IMR-90 (cell line): Measurements from ENCODE around the gene RASSF8. TPM values are rescaled to one million over a fixed set of nuclear protein-coding genes. Genes with fewer than 3 reads are reported as not detected.

Experiments used
- ATAC-seq: fragments of 200-7000 bp; cut with Tn5 transposase; 2 replicates; pipeline ENCODE4 v1.9.1; 2020; ENCODE audit warnings: low read depth, mild to moderate bottlenecking, moderate library complexity
- Bru-seq: library from RNA; stranded (reverse); fragments of 400-500 nt; gene quantifications from one replicate; lab custom pipeline; 2021; lab: Mats Ljungman, UMichigan
- BruChase-seq, 2 experiments: library from RNA; stranded (reverse); fragments of 400-500 nt; gene quantifications; one replicate each; lab custom pipeline; 2021; lab: Mats Ljungman, UMichigan
- BruUV-seq: library from RNA; stranded (reverse); fragments of 400-500 nt; replicated peaks from 2 replicates; lab custom pipeline; 2021; lab: Mats Ljungman, UMichigan
- CTCF ChIA-PET: fragments of 300-600 bp; formaldehyde crosslinking; extraction: SDS; loops from one replicate; lab custom pipeline; 2021; ENCODE audit warnings: antibody characterized with exemption; lab: Yijun Ruan, JAX
- POLR2A ChIA-PET: fragments of 300-600 bp; sonication (Branson Sonifier 250); formaldehyde crosslinking; loops from one replicate; lab custom pipeline; 2022; ENCODE audit warnings: antibody characterized with exemption; ENCODE audit not compliant: unreplicated experiment; lab: Charles Lee
- DNase-seq: peaks from one replicate; pipeline ENCODE4 v3.0.0; 2013
- H2AFZ ChIP-seq: replicated peaks from 2 replicates; pipeline ENCODE3; 2013; ENCODE audit warnings: low read length, mild to moderate bottlenecking; ENCODE audit not compliant: poor library complexity
- H2AK5ac ChIP-seq: 2 replicates; pipeline ENCODE4 v1.6.1; 2013; ENCODE audit warnings: low read depth, low read length, inconsistent platforms
- H2AK9ac ChIP-seq: replicated peaks from 2 replicates; pipeline ENCODE3; 2013; ENCODE audit warnings: mild to moderate bottlenecking, low read depth, low read length, moderate library complexity; ENCODE audit not compliant: poor library complexity
- H2BK120ac ChIP-seq: 2 replicates; pipeline ENCODE4 v1.6.1; 2013; ENCODE audit warnings: low read depth, low read length, inconsistent platforms
- H2BK15ac ChIP-seq: 3 replicates; pipeline ENCODE4 v1.6.1; 2013; ENCODE audit warnings: low read depth, low read length, inconsistent platforms
- H2BK20ac ChIP-seq: 2 replicates; pipeline ENCODE4 v1.6.1; 2013; ENCODE audit warnings: low read depth, mild to moderate bottlenecking, inconsistent platforms, low read length, moderate library complexity
- H2BK5ac ChIP-seq: 2 replicates; pipeline ENCODE4 v1.6.1; 2013; ENCODE audit warnings: mild to moderate bottlenecking, low read depth, low read length, inconsistent platforms; ENCODE audit not compliant: poor library complexity, severe bottlenecking
- H3K14ac ChIP-seq: replicated peaks from 2 replicates; pipeline ENCODE4 v1.6.1; 2013; ENCODE audit warnings: low read depth, low read length, inconsistent platforms
- H3K18ac ChIP-seq: 2 replicates; pipeline ENCODE4 v1.6.1; 2013; ENCODE audit warnings: low read depth, low read length, control low read depth
- H3K23ac ChIP-seq: 2 replicates; pipeline ENCODE4 v1.6.1; 2013; ENCODE audit warnings: low read depth, low read length, inconsistent platforms
- H3K27ac ChIP-seq: 2 replicates; pipeline ENCODE4 v1.5.1; 2013; ENCODE audit warnings: mild to moderate bottlenecking, control low read depth, low read length; ENCODE audit not compliant: insufficient read depth
- H3K27me3 ChIP-seq: 2 replicates; pipeline ENCODE4 v1.6.1; 2013; ENCODE audit warnings: low read length; ENCODE audit not compliant: control insufficient read depth, insufficient read depth
- H3K36me3 ChIP-seq: 2 replicates; pipeline ENCODE4 v1.6.1; 2013; ENCODE audit warnings: low read length, mixed read lengths; ENCODE audit not compliant: control insufficient read depth, insufficient read depth
- H3K4ac ChIP-seq: 2 replicates; pipeline ENCODE4 v1.6.1; 2013; ENCODE audit warnings: low read depth, low read length, inconsistent platforms
- H3K4me1 ChIP-seq: 2 replicates; pipeline ENCODE4 v1.6.1; 2013; ENCODE audit warnings: low read length, mixed read lengths; ENCODE audit not compliant: control insufficient read depth, insufficient read depth
- H3K4me2 ChIP-seq: 2 replicates; pipeline ENCODE4 v1.6.1; 2013; ENCODE audit warnings: low read depth, mild to moderate bottlenecking, control low read depth, low read length, moderate library complexity
- H3K4me3 ChIP-seq: 2 replicates; pipeline ENCODE4 v1.5.1; 2013; ENCODE audit warnings: low read depth, mild to moderate bottlenecking, control low read depth, low read length, moderate library complexity; ENCODE audit not compliant: insufficient read depth
- H3K56ac ChIP-seq: 2 replicates; pipeline ENCODE4 v1.6.1; 2013; ENCODE audit warnings: low read length, inconsistent platforms; ENCODE audit not compliant: insufficient read depth; ENCODE audit errors: extremely low read depth
- H3K79me1 ChIP-seq, 2 experiments: 2 replicates each; pipeline ENCODE4 v1.6.1; 2013; ENCODE audit warnings: low read length in 2 of 2, inconsistent platforms in 1 of 2, low read depth in 1 of 2
- H3K9ac ChIP-seq: 2 replicates; pipeline ENCODE4 v1.6.1; 2013; ENCODE audit warnings: low read depth, low read length, control low read depth
- H3K9me1 ChIP-seq: 2 replicates; pipeline ENCODE4 v1.6.1; 2013; ENCODE audit warnings: low read length, inconsistent platforms; ENCODE audit not compliant: insufficient read depth
- H3K9me3 ChIP-seq: 2 replicates; pipeline ENCODE4 v1.6.1; 2013; ENCODE audit warnings: low read length; ENCODE audit not compliant: control insufficient read depth, insufficient read depth
- H4K20me1 ChIP-seq: 2 replicates; pipeline ENCODE4 v1.6.1; 2013; ENCODE audit warnings: low read length, inconsistent platforms; ENCODE audit not compliant: insufficient read depth
- H4K5ac ChIP-seq: 2 replicates; pipeline ENCODE4 v1.6.1; 2013; ENCODE audit warnings: mild to moderate bottlenecking, low read depth, low read length, control low read depth
- H4K8ac ChIP-seq, 2 experiments: 2 replicates each; pipeline ENCODE4 v1.6.1; 2013; ENCODE audit warnings: low read depth in 2 of 2, low read length in 2 of 2, control low read depth in 1 of 2, inconsistent platforms in 1 of 2
- H4K91ac ChIP-seq: 2 replicates; pipeline ENCODE4 v1.6.1; 2013; ENCODE audit warnings: low read depth, low read length, inconsistent platforms; ENCODE audit not compliant: insufficient read depth
- CEBPB ChIP-seq: IDR thresholded peaks from 2 replicates; pipeline ENCODE4 v1.6.1; 2012; ENCODE audit warnings: low read depth, low read length, improper control_type of control experiment
- MAZ ChIP-seq: IDR thresholded peaks from 2 replicates; pipeline ENCODE4 v1.6.1; 2012; ENCODE audit warnings: low read depth, mild to moderate bottlenecking, low read length, improper control_type of control experiment, moderate library complexity, borderline replicate concordance
- POLR2A ChIP-seq: IDR thresholded peaks from 2 replicates; pipeline ENCODE4 v1.6.1; 2012; ENCODE audit warnings: mild to moderate bottlenecking, low read depth, low read length
- RAD21 ChIP-seq: IDR thresholded peaks from 2 replicates; pipeline ENCODE4 v1.6.1; 2012; ENCODE audit warnings: low read length, improper control_type of control experiment
- WGBS, 2 experiments: methylation state at CpG; one replicate each; pipeline versions ENCODE4 v1.1.5 to v1.1.7; 2013; ENCODE audit warnings: missing lambda C conversion rate in 2 of 2; ENCODE audit not compliant: insufficient read length in 1 of 2; ENCODE audit errors: extremely low coverage in 2 of 2; 5-methylcytosine and 5-hydroxymethylcytosine counted together
- dilution Hi-C: fragments of 300-500 bp; cut with HindIII; formaldehyde crosslinking; loops from one replicate; pipeline ENCODE4 v1.14.3; 2018; ENCODE audit warnings: low sequenced_read_pairs; ENCODE audit not compliant: unreplicated experiment
- in situ Hi-C: fragments of 300-500 bp; cut with MboI; formaldehyde crosslinking; loops from 3 replicates; pipeline ENCODE4 v1.14.3; 2019; ENCODE audit warnings: low sequenced_read_pairs, inconsistent platforms, mixed read lengths
- intact Hi-C: fragments of 100-400 bp; cut with micrococcal nuclease; formaldehyde crosslinking; loops from 2 replicates; pipeline ENCODE4 v1.10.0; 2022
- long read RNA-seq: library from polyadenylated mRNA; unstranded; transcript quantifications from one replicate; pipeline ENCODE4 v2.0.0, GENCODE V29; 2021; ENCODE audit not compliant: unreplicated experiment
- polyA plus RNA-seq, 3 experiments: library from polyadenylated mRNA; depleted of rRNA; stranded (reverse); fragments of >200 nt; gene quantifications; 2 replicates each; pipeline ENCODE4 v1.2.3, GENCODE V29; 2012; ENCODE audit warnings: low replicate concordance in 1 of 3
- total RNA-seq: library from RNA; depleted of rRNA; stranded (reverse); fragments of >200 nt; gene quantifications from 2 replicates; pipeline ENCODE4 v1.2.3, GENCODE V29; 2012; rRNA removed

The RASSF8 gene
- 50.5 and 50.8 TPM in 2 replicates for total RNA-seq
- polyA plus RNA-seq (2012; rRNA removed): 10.8 and 11.1 TPM in 2 replicates
- polyA plus RNA-seq (2012; cell fraction: cytosol; rRNA removed): 3.9 and 4.3 TPM in 2 replicates
- 2.1 and 10.1 TPM in 2 replicates for polyA plus RNA-seq (2012; cell fraction: nucleus; rRNA removed; ENCODE audit: low replicate concordance)
- Bru-seq, nascent RNA: percentile 91 among the genes with signal in this experiment
- percentile 79 among the genes with signal in this experiment for BruChase-seq, experiment 1, labeled RNA remaining after a 6-hour chase
- BruChase-seq, experiment 2, labeled RNA remaining after a 2-hour chase: percentile 88 among the genes with signal in this experiment
- long read RNA-seq, full-length matches to known transcripts: 6 of 47 reads
- long read RNA-seq, partial matches to known transcripts: 11 of 47 reads
- long read RNA-seq, other reads (novel, unspliced or antisense): 30 of 47 reads

GRCh38 chr12:25958428-25959070, at the start of gene RASSF8:
TSS of gene RASSF8 (plus strand) at chr12:25958682. CDS start at chr12:26055344, 96,662 bp downstream.
- intact Hi-C loops: loop anchor here (1.0 to 10.0 kb wide), 5 partner anchors 71 to 522 kb away; no protein-coding TSS in a partner anchor
- H3K27me3 ChIP-seq: no peaks in the 10 kb centered on the region
- peak within 1 kb of the TSS; percentile 100 for H3K27ac ChIP-seq
- peaks cover 3% of the 10 kb centered on the region for H3K4me1 ChIP-seq
- H3K79me1 ChIP-seq: peaks cover 3 to 45% of the 10 kb centered on the region in 2 experiments; a peak in 2 of 4 replicates
- TF ChIP-seq POLR2A (peak; percentile 65), CEBPB (no peak), MAZ (peak; percentile 94), RAD21 (no peak)
- WGBS, 2 experiments: 0% methylated on average over 23 of the region's 113 CpGs; no CpG with 5 or more reads in 1 of the 2 experiments
- ChIA-PET POLR2A (interaction anchor here (0.5 to 1.0 kb wide), 3 partner anchors 10 to 525 kb away, joined by 4 to 5 read pairs (median 4); no protein-coding TSS in a partner anchor), CTCF (interaction anchor here (1.0 kb wide), 1 partner anchor 28 kb away, joined by 4 read pairs; no protein-coding TSS in a partner anchor)
- peak within 1 kb of the TSS; percentile 98 for H3K9ac ChIP-seq
- peak within 1 kb of the TSS; percentile 73 for H4K91ac ChIP-seq
- H4K8ac ChIP-seq: peak within 1 kb of the TSS; percentile 65 to 84
- H3K23ac ChIP-seq: peak within 1 kb of the TSS; percentile 89
- DNase-seq (peak; percentile 72), ATAC-seq (peak; percentile 94)
- H2BK5ac ChIP-seq: peak within 1 kb of the TSS; percentile 96
- H3K14ac ChIP-seq: peak within 1 kb of the TSS; percentile 89
- no TSS peak for BruUV-seq
- peaks cover 7% of the 10 kb centered on the region for H3K36me3 ChIP-seq
- H2BK20ac ChIP-seq: no peak within 1 kb of the TSS
- peak within 1 kb of the TSS; percentile 97 for H2AFZ ChIP-seq
- peak within 1 kb of the TSS; percentile 47; the same call in 1 of the 3 replicates for H2BK15ac ChIP-seq
- H3K9me3 ChIP-seq: no peaks in the 10 kb centered on the region
- H4K5ac ChIP-seq: peak within 1 kb of the TSS; percentile 41
- peak within 1 kb of the TSS; percentile 94 for H3K4me3 ChIP-seq
- peaks cover 19% of the 10 kb centered on the region for H3K9me1 ChIP-seq
- peak within 1 kb of the TSS; percentile 85 for H2BK120ac ChIP-seq
- peak within 1 kb of the TSS; percentile 88 for H3K56ac ChIP-seq
- H2AK9ac ChIP-seq: peak within 1 kb of the TSS; percentile 68
- dilution Hi-C loops: no loop called here
- H3K4me2 ChIP-seq: peak within 1 kb of the TSS; percentile 93
- H4K20me1 ChIP-seq: peaks cover 15% of the 10 kb centered on the region
- H3K18ac ChIP-seq: peak within 1 kb of the TSS; percentile 63
- in situ Hi-C loops: no loop called here
- H3K4ac ChIP-seq: peak within 1 kb of the TSS; percentile 81
- peak within 1 kb of the TSS; percentile 13; the same call in 1 of the 2 replicates for H2AK5ac ChIP-seq
